GM13976 (cell line): ENCODE data around the gene ARHGEF4.

ENCODE experiments used
- DNase-seq: peaks from one replicate; pipeline ENCODE4 v3.0.0; 2012; ENCODE audit warnings: low spot score
- CTCF ChIP-seq: IDR thresholded peaks from 2 replicates; pipeline ENCODE4 v1.5.1; 2012; ENCODE audit warnings: borderline replicate concordance, mild to moderate bottlenecking; ENCODE audit not compliant: insufficient read depth; ENCODE audit errors: extremely low read depth, missing control alignments, control extremely low read depth
- in situ Hi-C: fragments of 300-500 bp; cut with MboI; formaldehyde crosslinking; loops from one replicate; pipeline ENCODE4 v1.12.0; 2022; ENCODE audit warnings: low sequenced_read_pairs, mixed read lengths, inconsistent platforms; ENCODE audit not compliant: unreplicated experiment

The ARHGEF4 gene

GRCh38 chr2:130933501-130933900, 96.8 kb downstream of the ARHGEF4 start:
- no peak for DNase-seq
- in situ Hi-C loops = no loop called here
- no peak for TF ChIP-seq CTCF

- DNase-seq = no peak
- in situ Hi-C loops = no loop called here
- TF ChIP-seq CTCF = no peak
Measured at GRCh38 chr2:130936451-130936850, 99.7 kb downstream of the ARHGEF4 start.

GRCh38 chr2:130947967-130948366, 111.3 kb downstream of the ARHGEF4 start:
- in situ Hi-C loops = no loop called here
- no peak for DNase-seq
- TF ChIP-seq CTCF = no peak

GRCh38 chr2:130949954-130950353, 113.2 kb downstream of the ARHGEF4 start:
- no peak for TF ChIP-seq CTCF
- DNase-seq = no peak
- in situ Hi-C loops = no loop called here

- TF ChIP-seq CTCF = no peak
- no peak for DNase-seq
- in situ Hi-C loops = no loop called here
Measured at GRCh38 chr2:130951018-130951417, 114.3 kb downstream of the ARHGEF4 start.

- in situ Hi-C loops = no loop called here
- DNase-seq = no peak
- TF ChIP-seq CTCF = no peak
Measured at GRCh38 chr2:130954873-130955272, 118.2 kb downstream of the ARHGEF4 start.

- in situ Hi-C loops = no loop called here
- DNase-seq = no peak
- TF ChIP-seq CTCF = no peak
Measured at GRCh38 chr2:130957915-130958314, 121.2 kb downstream of the ARHGEF4 start.
